Gastrocnemius medialis (tissue), 4 donors: ENCODE data around the gene FGFBP2.

ENCODE experiments used
- POLR2A ChIP-seq, 2 donors: fragments of 450-650 bp; IDR thresholded peaks; one replicate each; pipeline ENCODE4 v1.6.1; 2017; ENCODE audit warnings: antibody characterized with exemption in 2 of 2, mild to moderate bottlenecking in 2 of 2, moderate library complexity in 2 of 2
- TF ChIP-seq, protein P1 (sequence below), 5 experiments: fragments of 450-650 bp in 3 of 5; fragments of 200-600 bp in 2 of 5; sonication (generic) in 2 of 5; IDR thresholded peaks in 4 of 5; conservative IDR thresholded peaks in 1 of 5; 1 replicate in 4 of 5; 2 replicates in 1 of 5; pipeline ENCODE4 v1.5.1; 2016 to 2019; ENCODE audit warnings: antibody characterized with exemption in 5 of 5, mild to moderate bottlenecking in 3 of 5, moderate library complexity in 3 of 5

- TF ChIP-seq, protein P1, sequence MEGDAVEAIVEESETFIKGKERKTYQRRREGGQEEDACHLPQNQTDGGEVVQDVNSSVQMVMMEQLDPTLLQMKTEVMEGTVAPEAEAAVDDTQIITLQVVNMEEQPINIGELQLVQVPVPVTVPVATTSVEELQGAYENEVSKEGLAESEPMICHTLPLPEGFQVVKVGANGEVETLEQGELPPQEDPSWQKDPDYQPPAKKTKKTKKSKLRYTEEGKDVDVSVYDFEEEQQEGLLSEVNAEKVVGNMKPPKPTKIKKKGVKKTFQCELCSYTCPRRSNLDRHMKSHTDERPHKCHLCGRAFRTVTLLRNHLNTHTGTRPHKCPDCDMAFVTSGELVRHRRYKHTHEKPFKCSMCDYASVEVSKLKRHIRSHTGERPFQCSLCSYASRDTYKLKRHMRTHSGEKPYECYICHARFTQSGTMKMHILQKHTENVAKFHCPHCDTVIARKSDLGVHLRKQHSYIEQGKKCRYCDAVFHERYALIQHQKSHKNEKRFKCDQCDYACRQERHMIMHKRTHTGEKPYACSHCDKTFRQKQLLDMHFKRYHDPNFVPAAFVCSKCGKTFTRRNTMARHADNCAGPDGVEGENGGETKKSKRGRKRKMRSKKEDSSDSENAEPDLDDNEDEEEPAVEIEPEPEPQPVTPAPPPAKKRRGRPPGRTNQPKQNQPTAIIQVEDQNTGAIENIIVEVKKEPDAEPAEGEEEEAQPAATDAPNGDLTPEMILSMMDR (IDR thresholded peaks at IDR 0.05 in 4 of 5, conservative IDR thresholded peaks at IDR 0.05 in 1 of 5) = no peak
- no peak for TF ChIP-seq POLR2A (IDR thresholded peaks at IDR 0.05)
Observed at GRCh38 chr4:15925830-15926229, 37.1 kb downstream of the FGFBP2 start.
